Measurements from ENCODE around the gene ZNF774. TPM values are rescaled to one million over a fixed set of nuclear protein-coding genes. Genes with fewer than 3 reads are reported as not detected.

The ZNF774 gene
- total RNA-seq, 1 experiment from 2014 or later = 0.07 TPM

DNA sequence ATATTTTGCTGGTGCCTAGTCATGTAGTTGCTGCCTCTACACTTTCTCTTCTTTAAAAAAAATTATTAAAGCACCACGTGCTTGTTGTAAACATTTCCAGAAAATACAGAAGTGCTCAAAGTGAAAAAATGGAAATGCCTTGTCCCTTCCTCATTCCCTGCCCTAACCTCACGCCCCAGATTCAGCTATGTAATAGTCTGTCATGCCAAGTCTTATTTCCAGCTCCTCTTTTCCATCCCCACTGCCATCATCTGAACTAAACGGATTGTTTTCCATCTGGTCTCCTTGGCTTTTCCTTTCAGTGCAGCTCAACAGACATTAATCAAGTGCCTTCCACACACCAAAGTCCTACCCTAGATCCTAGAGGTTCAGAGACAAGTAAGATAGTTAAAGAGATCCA lies 15.5 kb downstream of the ZNF774 start:
- H3K36me3 ChIP-seq = no peaks in the 10 kb centered on the region
- no peaks in the 10 kb centered on the region for H3K27me3 ChIP-seq
- no peak for DNase-seq
- H3K4me3 ChIP-seq = no peak overlapping the region
- no peaks in the 10 kb centered on the region for H3K9me3 ChIP-seq

DNA sequence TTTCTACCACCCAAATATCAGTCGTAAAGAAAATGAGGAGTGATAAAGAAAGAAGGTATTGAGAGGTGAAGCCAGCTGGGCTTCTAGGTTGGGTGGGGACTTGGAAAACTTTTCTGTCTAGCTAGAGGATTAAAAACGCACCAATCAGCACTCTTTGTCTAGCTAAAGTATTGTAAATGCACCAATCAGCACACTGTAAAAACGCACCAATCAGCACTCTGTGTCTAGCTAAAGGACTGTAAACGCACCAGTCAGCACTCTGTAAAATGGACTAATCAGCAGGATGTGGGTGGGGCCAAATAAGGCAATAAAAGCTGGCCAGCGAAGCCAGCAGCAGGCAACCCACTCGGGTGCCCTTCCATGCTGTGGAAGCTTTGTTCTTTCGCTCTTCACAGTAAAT lies 23.0 kb downstream of the ZNF774 start:
- Histone ChIP-seq H3K27me3 (no peaks in the 10 kb centered on the region), H3K4me3 (no peak overlapping the region), H3K36me3 (no peaks in the 10 kb centered on the region), H3K9me3 (peaks cover 18% of the 10 kb centered on the region)
- DNase-seq = no peak

DNA sequence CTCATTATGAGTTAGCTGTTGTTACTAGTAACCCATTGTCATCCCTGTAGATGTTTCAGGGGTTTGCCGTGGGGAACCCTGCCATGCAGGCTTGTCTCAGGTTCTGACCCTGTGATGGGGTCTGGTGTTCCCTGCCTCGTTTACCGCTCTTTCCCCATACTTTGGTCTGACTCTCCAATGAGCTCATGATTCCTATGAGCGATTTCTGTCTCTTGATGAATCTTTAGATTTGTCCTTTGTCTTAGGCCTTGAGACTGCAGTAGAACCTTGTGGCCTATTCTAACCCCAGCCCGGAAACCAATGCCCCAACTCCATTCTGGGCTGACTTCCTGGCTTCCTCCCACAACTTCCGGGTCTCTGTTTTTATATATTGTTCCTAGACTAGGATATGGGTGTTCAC lies 24.7 kb downstream of the ZNF774 start:
- Histone ChIP-seq H3K36me3 (no peaks in the 10 kb centered on the region), H3K4me3 (no peak overlapping the region), H3K27me3 (no peaks in the 10 kb centered on the region), H3K9me3 (peaks cover 18% of the 10 kb centered on the region)
- DNase-seq = no peak

DNA sequence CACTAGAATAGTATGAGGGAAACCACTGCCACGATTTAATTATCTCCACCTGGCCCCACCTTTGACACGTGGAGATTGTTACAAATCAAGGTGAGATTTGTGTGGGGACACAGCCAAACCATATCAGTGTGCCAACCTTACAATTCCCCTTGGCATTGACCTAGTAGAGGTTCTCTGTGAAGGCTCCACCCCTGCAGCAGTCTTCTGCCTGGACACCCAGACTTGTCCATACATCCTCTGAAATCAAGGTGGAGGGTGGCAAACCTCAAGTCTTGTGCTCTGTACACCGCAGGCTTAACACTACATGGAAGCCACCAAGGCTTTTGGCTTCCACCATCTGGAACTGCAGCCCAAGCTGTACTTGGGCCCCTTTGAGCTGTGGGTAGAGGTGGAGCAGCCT lies 27.2 kb downstream of the ZNF774 start:
- Histone ChIP-seq H3K27me3 (no peaks in the 10 kb centered on the region), H3K36me3 (no peaks in the 10 kb centered on the region), H3K9me3 (peaks cover 18% of the 10 kb centered on the region), H3K4me3 (no peak overlapping the region)
- DNase-seq = no peak

DNA sequence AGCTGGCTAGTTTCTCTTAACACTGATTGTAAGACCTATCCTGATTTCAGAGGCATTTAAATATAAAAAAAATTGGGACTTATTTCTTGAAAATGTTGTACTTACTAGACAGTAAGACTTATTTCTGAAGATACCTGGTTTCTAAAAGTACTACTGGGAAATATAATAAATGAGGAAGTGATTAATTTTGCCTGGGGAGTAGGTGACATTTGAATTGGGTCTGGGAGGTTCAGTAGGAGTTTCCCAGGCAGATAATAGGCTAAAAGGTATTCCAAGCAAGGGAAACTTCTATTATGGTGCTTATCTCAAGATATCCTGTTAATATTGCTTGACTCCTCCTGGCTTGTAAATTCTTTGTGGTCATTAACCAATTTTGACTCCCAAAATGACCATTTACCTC lies 29.4 kb downstream of the ZNF774 start:
- Histone ChIP-seq H3K4me3 (no peak overlapping the region), H3K9me3 (peaks cover 18% of the 10 kb centered on the region), H3K27me3 (no peaks in the 10 kb centered on the region), H3K36me3 (no peaks in the 10 kb centered on the region)
- no peak for DNase-seq

DNA sequence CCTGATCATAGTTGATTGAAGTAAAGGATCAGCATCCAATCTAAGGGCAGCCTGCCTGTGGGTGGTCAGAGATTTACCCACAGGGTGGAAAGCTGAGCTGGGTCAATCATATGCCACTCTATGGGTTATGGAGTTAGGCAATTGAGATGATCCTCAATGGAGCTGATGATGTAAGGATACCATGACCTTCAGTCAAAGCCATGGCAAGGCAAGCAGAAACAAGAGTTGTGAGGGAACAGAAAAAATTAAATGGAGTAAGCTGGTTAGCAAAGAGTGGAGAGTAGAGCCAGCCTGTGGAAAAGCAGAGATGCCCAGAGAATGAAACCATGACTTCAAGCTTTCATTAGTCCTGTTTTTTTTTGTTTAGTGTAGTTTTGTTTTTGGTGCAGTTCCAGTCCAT lies 30.2 kb downstream of the ZNF774 start:
- H3K36me3 ChIP-seq = no peaks in the 10 kb centered on the region
- no peaks in the 10 kb centered on the region for H3K27me3 ChIP-seq
- H3K4me3 ChIP-seq = no peak overlapping the region
- no peak for DNase-seq
- H3K9me3 ChIP-seq = peaks cover 18% of the 10 kb centered on the region

DNA sequence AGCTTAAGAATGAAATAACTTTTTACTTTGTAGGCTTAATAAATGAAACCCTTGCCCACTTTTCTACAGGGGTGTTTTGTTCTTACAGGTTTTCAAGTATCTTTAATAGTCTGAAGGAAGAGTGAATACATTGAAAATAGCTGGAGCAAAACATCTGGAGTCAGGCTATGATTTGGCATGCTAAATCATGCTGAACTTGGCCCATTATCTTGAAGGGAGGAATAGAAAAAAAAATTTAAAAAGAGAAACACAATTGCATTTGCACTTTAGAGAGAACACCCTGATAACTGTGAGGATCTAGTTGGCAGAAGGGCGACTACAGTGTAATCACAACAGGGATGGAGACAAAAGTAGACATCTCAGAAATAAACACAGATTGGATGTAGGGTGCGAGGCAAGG lies 34.1 kb downstream of the ZNF774 start:
- Histone ChIP-seq H3K4me3 (no peak overlapping the region), H3K36me3 (peaks cover 11% of the 10 kb centered on the region), H3K9me3 (no peaks in the 10 kb centered on the region), H3K27me3 (no peaks in the 10 kb centered on the region; the same call in 1 of the 2 replicates)
- DNase-seq = no peak

DNA sequence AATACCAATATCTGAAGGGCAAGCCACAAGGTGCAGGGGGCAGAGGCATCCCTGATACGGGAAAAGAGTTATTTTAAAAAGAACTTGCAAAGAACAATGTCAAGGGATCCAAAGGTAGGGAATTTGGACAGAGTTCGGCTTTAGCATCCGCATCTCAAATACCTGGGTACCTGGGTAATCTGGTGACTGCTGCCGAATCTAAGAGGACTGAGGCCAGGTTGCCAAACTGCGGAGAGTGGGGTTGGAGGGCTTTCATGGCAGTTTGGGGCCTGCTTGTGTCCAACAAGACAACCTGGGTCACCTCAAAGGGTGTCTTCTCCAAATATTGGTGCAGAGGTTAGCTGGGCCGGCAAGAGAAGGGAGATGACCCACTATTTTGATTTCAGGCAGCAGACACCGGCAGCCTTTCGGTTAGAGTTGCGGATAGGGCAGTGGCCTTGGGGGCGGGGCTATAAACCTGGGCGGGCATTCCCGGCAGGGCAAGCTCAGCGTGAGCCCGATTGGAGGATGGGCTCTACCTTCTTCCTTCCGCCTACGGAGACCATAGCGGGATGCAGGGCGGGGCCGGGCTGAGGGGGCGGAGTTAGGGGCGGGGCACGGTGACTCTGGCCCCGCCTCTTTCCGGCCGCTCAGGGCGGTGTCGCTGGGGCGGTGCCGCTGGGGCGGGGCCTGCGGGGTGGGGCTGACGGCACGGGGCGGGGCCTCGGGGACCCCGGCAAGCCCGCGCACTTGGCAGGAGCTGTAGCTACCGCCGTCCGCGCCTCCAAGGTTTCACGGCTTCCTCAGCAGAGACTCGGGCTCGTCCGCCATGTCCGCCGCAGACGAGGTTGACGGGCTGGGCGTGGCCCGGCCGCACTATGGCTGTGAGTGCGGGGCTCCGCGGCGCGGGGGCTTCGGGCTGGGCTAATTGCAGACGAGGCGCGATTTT lies 35.7 kb downstream of the ZNF774 start, which contains the start of gene IQGAP1:
Gene IQGAP1 (plus strand): TSS at position 709 of the 928 bp plus-strand sequence. CDS start 100 bp downstream, at position 809.
- peak; percentile 97 for DNase-seq
- Histone ChIP-seq H3K4me3 (peak within 1 kb of the TSS; percentile 88), H3K36me3 (peaks cover 26% of the 10 kb centered on the region), H3K27me3 (no peaks in the 10 kb centered on the region; the same call in 1 of the 2 replicates), H3K9me3 (no peaks in the 10 kb centered on the region)

DNA sequence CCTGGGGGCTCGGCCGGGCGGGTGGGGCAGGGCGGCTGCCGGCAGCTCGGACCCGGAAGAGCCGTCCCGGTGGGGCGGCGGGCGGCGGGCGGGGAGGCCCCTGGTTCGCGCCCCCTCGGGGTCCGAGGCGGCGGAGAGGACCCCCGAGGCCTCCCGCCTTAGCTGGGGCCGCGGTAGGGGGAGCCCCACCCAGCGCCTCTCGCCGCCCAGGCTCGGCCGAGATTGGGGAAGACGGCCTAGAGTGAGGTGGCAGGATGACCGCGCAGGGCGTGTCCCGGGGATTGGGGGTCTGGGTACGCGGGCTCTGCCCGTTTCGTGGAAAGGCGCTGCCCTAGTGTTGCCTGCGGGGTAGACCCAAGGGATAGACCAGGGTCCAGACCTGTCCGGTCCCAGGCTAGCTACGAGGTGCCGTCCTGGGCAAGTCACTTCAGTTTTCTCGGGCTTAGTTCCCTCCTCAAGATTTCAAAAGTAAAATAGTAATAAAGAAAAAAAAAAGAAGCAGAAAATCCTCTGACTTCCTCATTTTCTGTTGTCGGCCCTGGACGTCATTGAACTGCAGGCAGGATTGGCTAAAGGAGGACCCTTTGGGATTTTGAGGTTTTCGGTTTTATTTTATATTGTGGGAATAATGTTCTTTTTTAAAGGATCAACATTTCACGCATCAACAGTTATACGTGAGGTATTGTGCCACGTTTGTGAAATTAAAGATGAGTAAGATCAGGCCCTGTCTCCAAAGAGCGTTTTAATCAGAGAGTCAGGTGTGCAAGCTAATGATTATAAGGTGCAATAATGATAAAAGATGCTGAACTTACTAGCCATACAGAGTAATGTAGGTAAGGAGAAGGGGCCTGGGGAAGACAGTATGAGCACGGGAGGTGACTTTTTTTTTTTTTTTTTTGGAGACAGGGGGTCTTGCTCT lies 36.6 kb downstream of the ZNF774 start:
- no peaks in the 10 kb centered on the region; the same call in 1 of the 2 replicates for H3K27me3 ChIP-seq
- DNase-seq = peak; percentile 82
- peaks cover 36% of the 10 kb centered on the region for H3K36me3 ChIP-seq
- H3K4me3 ChIP-seq = peak overlapping the region; percentile 88
- H3K9me3 ChIP-seq = no peaks in the 10 kb centered on the region

DNA sequence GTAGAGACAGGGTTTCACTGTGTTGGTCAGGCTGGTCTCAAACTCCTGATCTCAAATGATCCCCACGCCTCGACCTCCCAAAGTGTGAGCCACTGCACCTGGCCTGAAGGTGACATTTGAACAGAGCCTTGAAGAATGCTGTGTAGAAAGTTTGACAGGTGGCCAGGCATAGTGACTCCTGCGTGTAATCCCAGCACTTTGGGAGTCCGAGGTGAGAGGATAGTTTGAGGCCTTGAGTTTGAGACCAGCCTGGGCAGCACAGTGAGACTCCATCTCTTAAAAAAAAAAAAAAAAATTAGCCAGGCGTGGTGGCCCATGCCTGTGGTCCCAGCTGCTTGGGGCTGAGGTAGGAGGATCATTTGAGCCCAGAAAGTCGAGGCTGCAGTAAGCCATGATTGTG lies 37.4 kb downstream of the ZNF774 start:
- Histone ChIP-seq H3K27me3 (no peaks in the 10 kb centered on the region; the same call in 1 of the 2 replicates), H3K9me3 (no peaks in the 10 kb centered on the region), H3K4me3 (peak overlapping the region; percentile 88), H3K36me3 (peaks cover 36% of the 10 kb centered on the region)
- no peak for DNase-seq

DNA sequence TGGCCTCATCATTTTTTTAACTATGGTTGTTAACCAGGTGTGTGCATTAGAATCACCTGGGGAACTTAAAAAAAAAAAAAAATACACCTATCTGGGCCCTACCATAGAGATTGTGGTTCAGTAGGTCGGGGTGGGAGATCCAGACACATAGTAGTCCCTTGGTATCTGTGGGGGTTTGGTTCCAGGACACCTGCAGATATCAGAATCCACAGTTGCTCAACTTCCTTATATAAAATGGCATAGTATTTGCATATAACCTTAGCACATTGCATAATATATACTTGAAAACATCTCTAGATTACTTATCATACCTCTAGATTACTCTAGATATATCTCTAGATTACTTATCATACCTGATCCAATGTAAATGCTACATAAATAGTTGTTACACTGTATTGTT lies 41.0 kb downstream of the ZNF774 start:
- DNase-seq = no peak
- Histone ChIP-seq H3K9me3 (no peaks in the 10 kb centered on the region), H3K4me3 (no peak overlapping the region), H3K36me3 (peaks cover 49% of the 10 kb centered on the region), H3K27me3 (no peaks in the 10 kb centered on the region)

DNA sequence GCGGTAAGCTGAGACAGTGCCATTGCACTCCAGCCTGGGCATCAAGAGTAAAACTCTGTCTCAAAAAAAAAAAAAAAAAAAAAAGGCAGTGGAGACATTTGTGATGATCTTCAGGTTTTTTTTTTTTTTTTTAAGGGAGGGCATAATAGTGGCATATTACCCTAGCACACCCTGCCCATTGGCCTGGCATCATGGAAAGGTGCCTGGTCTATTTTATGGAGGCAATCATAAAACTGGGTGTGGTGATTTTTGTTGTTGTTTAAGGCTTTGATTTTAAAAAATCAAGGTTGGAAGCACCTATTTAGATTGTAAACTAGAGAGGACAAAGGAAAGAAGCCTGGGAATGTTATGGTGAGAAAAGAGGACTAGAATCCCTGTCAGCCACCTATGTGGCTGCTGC lies 42.0 kb downstream of the ZNF774 start:
- H3K27me3 ChIP-seq = no peaks in the 10 kb centered on the region
- H3K9me3 ChIP-seq = no peaks in the 10 kb centered on the region
- H3K4me3 ChIP-seq = no peak overlapping the region
- peaks cover 49% of the 10 kb centered on the region for H3K36me3 ChIP-seq
- no peak for DNase-seq

DNA sequence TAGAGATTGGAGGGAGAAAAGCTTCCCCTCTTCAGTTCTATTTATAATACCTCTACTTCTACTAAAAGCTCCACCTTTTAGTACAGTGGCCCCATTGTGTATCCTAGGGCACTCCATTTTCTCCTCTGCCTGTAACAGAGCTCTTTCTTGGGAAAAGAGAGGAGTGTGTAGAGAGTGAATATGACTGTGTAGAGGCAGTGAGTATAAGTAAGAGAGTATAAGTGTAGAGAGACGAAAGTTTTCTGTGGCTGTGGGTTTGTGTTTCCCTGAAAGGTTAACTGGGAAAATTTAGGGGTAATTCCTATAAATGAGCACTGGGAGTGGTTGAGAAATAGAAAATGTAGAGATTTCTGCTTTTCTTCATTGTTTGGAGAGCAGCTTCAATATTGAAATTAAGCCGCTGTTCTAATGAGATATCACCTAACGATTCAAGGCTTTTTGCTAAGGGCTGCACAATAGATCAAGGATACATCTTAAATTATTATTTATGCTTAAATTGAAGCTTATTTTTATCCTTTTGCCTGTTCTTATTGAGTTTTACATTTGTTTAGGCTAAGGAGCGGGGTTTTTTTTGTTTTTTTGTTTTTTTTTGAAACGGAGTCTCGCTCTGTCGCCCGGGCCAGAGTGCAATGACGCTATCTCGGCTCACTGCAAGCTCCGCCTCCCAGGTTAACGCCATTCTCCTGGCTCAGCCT lies 42.8 kb downstream of the ZNF774 start:
- no peak overlapping the region for H3K4me3 ChIP-seq
- no peak for DNase-seq
- no peaks in the 10 kb centered on the region for H3K27me3 ChIP-seq
- peaks cover 49% of the 10 kb centered on the region for H3K36me3 ChIP-seq
- no peaks in the 10 kb centered on the region for H3K9me3 ChIP-seq

DNA sequence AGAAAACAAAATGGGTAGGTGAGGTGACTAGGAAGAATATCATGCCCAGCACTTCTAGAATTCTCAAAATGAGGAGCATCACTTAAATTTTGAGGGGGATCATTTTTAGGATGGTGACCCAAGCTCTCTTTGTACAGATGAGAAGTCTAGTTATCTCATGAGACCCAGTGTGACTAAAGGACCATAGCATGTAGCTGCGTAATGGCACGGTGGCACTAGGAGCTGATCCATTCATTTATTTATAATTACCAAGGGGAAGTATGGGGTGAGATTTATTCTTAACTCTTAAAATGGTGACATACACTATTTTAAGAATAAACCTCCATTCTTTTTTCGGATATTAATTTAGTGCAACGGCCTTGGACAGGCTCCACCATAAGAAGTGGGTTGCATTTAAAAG lies 44.2 kb downstream of the ZNF774 start:
- H3K4me3 ChIP-seq = no peak overlapping the region
- H3K27me3 ChIP-seq = no peaks in the 10 kb centered on the region
- H3K36me3 ChIP-seq = peaks cover 37% of the 10 kb centered on the region
- DNase-seq = no peak
- no peaks in the 10 kb centered on the region for H3K9me3 ChIP-seq

DNA sequence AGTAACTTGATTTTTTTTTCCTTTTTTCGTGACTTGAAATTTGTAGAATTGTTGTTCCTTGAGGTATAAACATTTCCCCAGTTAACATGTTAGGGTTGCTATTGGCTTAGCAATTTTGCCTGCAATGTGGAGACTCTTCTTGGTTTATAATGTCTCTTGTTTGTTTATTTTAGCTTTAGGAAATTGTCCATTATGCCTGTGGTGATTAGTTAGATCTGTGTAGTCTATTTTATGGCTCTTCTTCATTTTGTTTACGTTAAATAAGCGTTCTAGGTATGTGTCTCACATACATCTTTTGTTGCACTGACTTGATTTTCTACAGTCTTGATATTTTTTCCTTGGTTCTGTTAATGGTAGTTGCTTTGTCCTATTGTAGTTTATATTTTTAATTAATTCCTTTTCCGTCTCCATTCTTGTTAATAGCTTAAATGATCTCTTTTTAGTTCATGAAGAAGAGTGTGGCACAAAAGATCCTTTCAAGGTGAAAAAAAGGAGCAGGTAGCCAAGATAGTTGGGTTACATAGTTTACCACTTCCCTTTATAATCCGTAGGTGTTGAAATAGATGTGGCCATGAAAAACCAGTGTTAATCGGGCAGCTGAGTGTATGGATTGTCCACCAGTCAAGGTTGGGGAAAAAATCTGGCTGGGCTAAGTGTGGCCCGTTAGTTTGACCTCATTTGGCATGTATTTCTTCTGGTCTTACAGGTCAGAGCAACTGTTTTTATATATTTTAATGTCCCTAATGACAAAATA lies 48.1 kb downstream of the ZNF774 start:
- H3K27me3 ChIP-seq = no peaks in the 10 kb centered on the region
- peak overlapping the region; percentile 8; the same call in 1 of the 2 replicates for H3K4me3 ChIP-seq
- H3K36me3 ChIP-seq = peaks cover 10% of the 10 kb centered on the region; the same call in 1 of the 2 replicates
- DNase-seq = no peak
- no peaks in the 10 kb centered on the region for H3K9me3 ChIP-seq

All from MG63 (cell line).